ENCODE results near the gene SLC27A4. TPM values are rescaled to one million over a fixed set of nuclear protein-coding genes. Genes with fewer than 3 reads are reported as not detected.
A peak's percentile ranks its signal among the peaks of the same experiment; 100 is the strongest.

Gene SLC27A4
- total RNA-seq, 2 experiments from 2014 or later, result 14.2 to 16.0 TPM

- intact Hi-C loops (cut with micrococcal nuclease; ENCODE audit: unreplicated experiment), result loop anchor here (5.0 kb wide), 1 partner anchor 46 kb away; the partner anchor contains the start of genes GOLGA2 and SWI5
- H2AFZ ChIP-seq (ENCODE audit: low read length), result peak overlapping the region; percentile 88
- no peaks in the 10 kb centered on the region for H3K9me3 ChIP-seq (ENCODE audit: low read length)
- no peak for DNase-seq (ENCODE audit: low spot score)
- H3K9me2 ChIP-seq (ENCODE audit: insufficient read depth, low read length), result no peaks in the 10 kb centered on the region
- peaks cover 43% of the 10 kb centered on the region for H3K36me3 ChIP-seq (ENCODE audit: insufficient read depth, low read length)
- peak overlapping the region; percentile 81 for H3K4me3 ChIP-seq (ENCODE audit: low read depth, low read length, poor library complexity, severe bottlenecking)
- ChIA-PET CTCF (ENCODE audit: unreplicated experiment) (no interaction called here), POLR2A (interaction anchor here (0.6 kb wide), 1 partner anchor 12 kb away, joined by 3 read pairs; no protein-coding TSS in a partner anchor)
- peaks cover 4% of the 10 kb centered on the region; the same call in 1 of the 2 replicates for H4K20me1 ChIP-seq (ENCODE audit: insufficient read depth, low read length)
- H3K27ac ChIP-seq (ENCODE audit: low read depth, low read length, poor library complexity, severe bottlenecking), result peak overlapping the region; percentile 77
- BruUV-seq (replicated peaks), result no TSS peak
- peak overlapping the region; percentile 86 for H3K4me2 ChIP-seq (ENCODE audit: low read length)
- H3K79me2 ChIP-seq (ENCODE audit: insufficient read depth, low read depth, low read length), result peaks cover 39% of the 10 kb centered on the region
- TF ChIP-seq EZH2phosphoT487 (IDR thresholded peaks at IDR 0.05; ENCODE audit: borderline replicate concordance, low read depth, low read length), result no peak
- TF ChIP-seq, protein P1, sequence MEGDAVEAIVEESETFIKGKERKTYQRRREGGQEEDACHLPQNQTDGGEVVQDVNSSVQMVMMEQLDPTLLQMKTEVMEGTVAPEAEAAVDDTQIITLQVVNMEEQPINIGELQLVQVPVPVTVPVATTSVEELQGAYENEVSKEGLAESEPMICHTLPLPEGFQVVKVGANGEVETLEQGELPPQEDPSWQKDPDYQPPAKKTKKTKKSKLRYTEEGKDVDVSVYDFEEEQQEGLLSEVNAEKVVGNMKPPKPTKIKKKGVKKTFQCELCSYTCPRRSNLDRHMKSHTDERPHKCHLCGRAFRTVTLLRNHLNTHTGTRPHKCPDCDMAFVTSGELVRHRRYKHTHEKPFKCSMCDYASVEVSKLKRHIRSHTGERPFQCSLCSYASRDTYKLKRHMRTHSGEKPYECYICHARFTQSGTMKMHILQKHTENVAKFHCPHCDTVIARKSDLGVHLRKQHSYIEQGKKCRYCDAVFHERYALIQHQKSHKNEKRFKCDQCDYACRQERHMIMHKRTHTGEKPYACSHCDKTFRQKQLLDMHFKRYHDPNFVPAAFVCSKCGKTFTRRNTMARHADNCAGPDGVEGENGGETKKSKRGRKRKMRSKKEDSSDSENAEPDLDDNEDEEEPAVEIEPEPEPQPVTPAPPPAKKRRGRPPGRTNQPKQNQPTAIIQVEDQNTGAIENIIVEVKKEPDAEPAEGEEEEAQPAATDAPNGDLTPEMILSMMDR (conservative IDR thresholded peaks at IDR 0.05; ENCODE audit: low read length), result 0 out of 2 replicates have a peak, but pooled peaks have one; percentile 7
- H3K4me1 ChIP-seq (ENCODE audit: insufficient read depth, low read length, poor library complexity, severe bottlenecking), result peaks cover 22% of the 10 kb centered on the region
These were observed 17.1 kb upstream of the SLC27A4 start for GRCh38 chr9:128323212-128323730.

- peaks cover 4% of the 10 kb centered on the region; the same call in 1 of the 2 replicates for H4K20me1 ChIP-seq (ENCODE audit: insufficient read depth, low read length)
- intact Hi-C loops (cut with micrococcal nuclease; ENCODE audit: unreplicated experiment), result loop anchor here (5.0 kb wide), 1 partner anchor 46 kb away; the partner anchor contains the start of genes GOLGA2 and SWI5
- ChIA-PET CTCF (ENCODE audit: unreplicated experiment) (no interaction called here), POLR2A (no interaction called here)
- H3K9me2 ChIP-seq (ENCODE audit: insufficient read depth, low read length), result no peaks in the 10 kb centered on the region
- DNase-seq (ENCODE audit: low spot score), result no peak
- peak overlapping the region; percentile 81 for H3K4me3 ChIP-seq (ENCODE audit: low read depth, low read length, poor library complexity, severe bottlenecking)
- peak overlapping the region; percentile 86 for H3K4me2 ChIP-seq (ENCODE audit: low read length)
- H2AFZ ChIP-seq (ENCODE audit: low read length), result no peak overlapping the region
- TF ChIP-seq, protein P1 (conservative IDR thresholded peaks at IDR 0.05; ENCODE audit: low read length), result no peak
- no peak for TF ChIP-seq EZH2phosphoT487 (IDR thresholded peaks at IDR 0.05; ENCODE audit: borderline replicate concordance, low read depth, low read length)
- H3K79me2 ChIP-seq (ENCODE audit: insufficient read depth, low read depth, low read length), result peaks cover 39% of the 10 kb centered on the region
- peaks cover 47% of the 10 kb centered on the region for H3K36me3 ChIP-seq (ENCODE audit: insufficient read depth, low read length)
- peak overlapping the region; percentile 77 for H3K27ac ChIP-seq (ENCODE audit: low read depth, low read length, poor library complexity, severe bottlenecking)
- BruUV-seq (replicated peaks), result no TSS peak
- peaks cover 22% of the 10 kb centered on the region for H3K4me1 ChIP-seq (ENCODE audit: insufficient read depth, low read length, poor library complexity, severe bottlenecking)
- H3K9me3 ChIP-seq (ENCODE audit: low read length), result no peaks in the 10 kb centered on the region
These were observed 16.5 kb upstream of the SLC27A4 start for GRCh38 chr9:128323791-128324190.

GRCh38 chr9:128324401-128324800 lies 15.9 kb upstream of the SLC27A4 start:
- Histone ChIP-seq H3K4me2 (ENCODE audit: low read length) (peak overlapping the region; percentile 86), H3K79me2 (ENCODE audit: insufficient read depth, low read depth, low read length) (peaks cover 39% of the 10 kb centered on the region), H3K4me3 (ENCODE audit: low read depth, low read length, poor library complexity, severe bottlenecking) (peak overlapping the region; percentile 81), H2AFZ (ENCODE audit: low read length) (no peak overlapping the region), H3K9me2 (ENCODE audit: insufficient read depth, low read length) (no peaks in the 10 kb centered on the region), H3K36me3 (ENCODE audit: insufficient read depth, low read length) (peaks cover 47% of the 10 kb centered on the region), H4K20me1 (ENCODE audit: insufficient read depth, low read length) (peaks cover 4% of the 10 kb centered on the region; the same call in 1 of the 2 replicates), H3K4me1 (ENCODE audit: insufficient read depth, low read length, poor library complexity, severe bottlenecking) (peaks cover 22% of the 10 kb centered on the region), H3K27ac (ENCODE audit: low read depth, low read length, poor library complexity, severe bottlenecking) (no peak overlapping the region), H3K9me3 (ENCODE audit: low read length) (no peaks in the 10 kb centered on the region)
- POLR2A ChIA-PET, result interaction anchor here (1.0 kb wide), 1 partner anchor 12 kb away, joined by 8 read pairs; no protein-coding TSS in a partner anchor
- no peak for DNase-seq (ENCODE audit: low spot score)
- BruUV-seq (replicated peaks), result no TSS peak
- intact Hi-C loops (cut with micrococcal nuclease; ENCODE audit: unreplicated experiment), result loop anchor here (5.0 kb wide), 1 partner anchor 47 kb away; the partner anchor contains the start of genes GOLGA2 and SWI5
- TF ChIP-seq EZH2phosphoT487 (IDR thresholded peaks at IDR 0.05; ENCODE audit: borderline replicate concordance, low read depth, low read length), result no peak
- TF ChIP-seq, protein P1 (conservative IDR thresholded peaks at IDR 0.05; ENCODE audit: low read length), result no peak
- CTCF ChIA-PET (ENCODE audit: unreplicated experiment), result no interaction called here
